Ishikawa (cell line): Measurements from ENCODE around the gene ADGRG3.

Experiments used
- CEBPB ChIP-seq: IDR thresholded peaks from 2 replicates; pipeline ENCODE4 v1.6.1; 2012
- CREB1 ChIP-seq: IDR thresholded peaks from 2 replicates; pipeline ENCODE4 v1.6.1; 2012; ENCODE audit warnings: low read depth
- EGR1 ChIP-seq: IDR thresholded peaks from 2 replicates; pipeline ENCODE4 v1.6.1; 2012
- EP300 ChIP-seq: IDR thresholded peaks from 2 replicates; pipeline ENCODE4 v1.6.1; 2012; ENCODE audit warnings: borderline replicate concordance
- FOXM1 ChIP-seq: IDR thresholded peaks from 2 replicates; pipeline ENCODE4 v1.6.1; 2012; ENCODE audit warnings: low read depth, borderline replicate concordance
- NFIC ChIP-seq: IDR thresholded peaks from 2 replicates; pipeline ENCODE4 v1.6.1; 2012
- RAD21 ChIP-seq: IDR thresholded peaks from 2 replicates; pipeline ENCODE4 v1.6.1; 2012; ENCODE audit warnings: low read depth
- TAF1 ChIP-seq: IDR thresholded peaks from 2 replicates; pipeline ENCODE4 v1.6.1; 2012; ENCODE audit warnings: low read depth, mild to moderate bottlenecking
- TCF12 ChIP-seq: IDR thresholded peaks from 2 replicates; pipeline ENCODE4 v1.6.1; 2012; ENCODE audit warnings: low read depth
- TEAD4 ChIP-seq: IDR thresholded peaks from 2 replicates; pipeline ENCODE4 v1.6.1; 2012
- YY1 ChIP-seq: IDR thresholded peaks from 2 replicates; pipeline ENCODE4 v1.6.1; 2012; ENCODE audit warnings: low read depth
- ZBTB7A ChIP-seq: IDR thresholded peaks from 2 replicates; pipeline ENCODE4 v1.6.1; 2012; ENCODE audit warnings: low read depth
- TF ChIP-seq, protein P1 (sequence below): IDR thresholded peaks from 2 replicates; pipeline ENCODE4 v1.6.1; 2012
- TF ChIP-seq, protein P2 (sequence below): IDR thresholded peaks from 2 replicates; pipeline ENCODE4 v1.6.1; 2012
- TF ChIP-seq, protein P3 (sequence below): IDR thresholded peaks from 2 replicates; pipeline ENCODE4 v1.6.1; 2012; ENCODE audit warnings: low read depth, mild to moderate bottlenecking

The ADGRG3 gene

DNA sequence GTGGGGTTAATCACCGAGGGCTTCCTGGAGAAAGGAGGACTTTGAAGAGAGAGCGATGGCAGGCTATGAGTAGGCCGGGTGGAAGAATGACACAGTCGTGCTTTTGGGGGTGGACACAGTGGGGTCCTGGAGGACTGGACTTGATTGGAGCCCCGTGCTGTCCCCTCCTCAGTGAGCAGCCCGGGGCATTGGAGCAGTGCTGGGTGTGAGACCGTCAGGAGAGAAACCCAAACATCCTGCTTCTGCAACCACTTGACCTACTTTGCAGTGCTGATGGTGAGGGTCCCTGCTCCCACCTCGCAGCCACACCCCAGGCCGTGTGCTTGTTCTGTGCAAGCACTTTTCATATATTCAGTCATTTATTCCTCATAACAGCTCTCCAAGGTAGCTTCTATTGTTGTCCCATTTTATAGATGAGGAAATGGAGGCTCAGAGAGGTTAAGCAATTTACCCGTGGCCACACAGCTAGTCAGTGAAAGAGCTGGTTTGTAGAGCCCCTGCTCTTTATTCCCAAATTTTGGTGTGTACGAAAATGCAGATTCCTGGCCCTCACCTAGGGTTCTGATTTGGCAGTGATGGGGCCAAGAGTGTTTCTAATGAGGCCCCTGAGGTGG is 11.7 kb upstream of the ADGRG3 start:
- TF ChIP-seq, protein P1, sequence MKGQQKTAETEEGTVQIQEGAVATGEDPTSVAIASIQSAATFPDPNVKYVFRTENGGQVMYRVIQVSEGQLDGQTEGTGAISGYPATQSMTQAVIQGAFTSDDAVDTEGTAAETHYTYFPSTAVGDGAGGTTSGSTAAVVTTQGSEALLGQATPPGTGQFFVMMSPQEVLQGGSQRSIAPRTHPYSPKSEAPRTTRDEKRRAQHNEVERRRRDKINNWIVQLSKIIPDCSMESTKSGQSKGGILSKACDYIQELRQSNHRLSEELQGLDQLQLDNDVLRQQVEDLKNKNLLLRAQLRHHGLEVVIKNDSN = no peak
- TF ChIP-seq CEBPB = no peak
- TF ChIP-seq TEAD4 = no peak
- TF ChIP-seq, protein P2, sequence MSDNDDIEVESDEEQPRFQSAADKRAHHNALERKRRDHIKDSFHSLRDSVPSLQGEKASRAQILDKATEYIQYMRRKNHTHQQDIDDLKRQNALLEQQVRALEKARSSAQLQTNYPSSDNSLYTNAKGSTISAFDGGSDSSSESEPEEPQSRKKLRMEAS = no peak

DNA sequence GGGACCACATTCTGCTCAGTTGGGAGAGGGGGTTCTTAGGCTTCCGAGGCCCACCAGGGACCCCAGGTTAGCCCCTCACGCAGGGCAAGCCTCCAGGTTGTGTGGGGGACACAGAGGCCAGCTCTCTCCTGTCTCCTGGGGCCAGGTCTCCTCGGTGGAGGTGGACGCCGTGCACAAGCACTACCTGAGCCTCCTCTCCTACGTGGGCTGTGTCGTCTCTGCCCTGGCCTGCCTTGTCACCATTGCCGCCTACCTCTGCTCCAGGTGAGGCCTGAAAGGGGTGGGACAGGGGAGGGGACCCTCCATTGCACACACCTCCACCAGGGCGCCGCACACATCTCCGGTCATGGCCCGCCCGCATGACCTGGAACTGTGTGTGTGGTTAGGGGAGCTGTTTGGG is 10.9 kb upstream of the ADGRG3 start:
- TF ChIP-seq EP300 = no peak
- TF ChIP-seq, protein P1 = no peak
- no peak for TF ChIP-seq RAD21
- TF ChIP-seq CEBPB = no peak
- TF ChIP-seq EGR1 = no peak
- no peak for TF ChIP-seq YY1
- no peak for TF ChIP-seq TCF12
- TF ChIP-seq, protein P2 = no peak
- no peak for TF ChIP-seq TEAD4
- no peak for TF ChIP-seq NFIC

DNA sequence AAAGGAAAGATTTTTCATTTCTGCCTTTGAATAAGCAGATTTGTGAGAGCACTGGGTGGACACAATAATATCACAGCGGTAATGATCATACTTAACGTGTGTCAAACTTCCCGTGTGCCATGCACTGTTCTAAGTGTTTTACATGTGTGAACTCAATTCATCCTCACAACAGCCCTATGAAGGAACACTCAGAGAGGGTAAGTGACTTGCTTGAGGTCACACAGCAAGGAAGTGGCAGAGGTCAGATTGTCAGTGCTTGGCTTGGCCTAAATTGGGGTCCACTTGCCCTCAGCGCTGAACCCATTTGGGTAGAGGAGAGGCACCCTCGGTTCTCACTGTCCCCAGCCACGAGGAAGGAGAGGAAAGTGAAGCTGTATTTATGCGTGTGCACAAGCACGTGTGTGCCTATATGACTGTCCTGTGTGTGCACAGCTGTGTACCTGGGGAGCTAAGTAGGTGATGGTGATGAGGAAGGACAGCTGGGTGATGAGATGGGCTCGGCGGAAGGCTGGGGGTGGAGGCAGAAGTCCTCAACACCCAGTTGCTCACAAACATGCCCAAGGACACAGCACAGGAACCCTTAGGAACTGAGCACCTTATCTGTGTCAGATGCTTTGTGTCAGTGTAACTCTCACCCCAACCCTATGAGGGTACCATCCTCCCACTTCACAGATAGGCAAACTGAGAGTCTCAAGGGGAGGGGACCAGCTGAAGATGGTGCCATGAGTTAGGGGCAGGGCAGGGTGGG is 9.8 kb upstream of the ADGRG3 start:
- no peak for TF ChIP-seq RAD21
- TF ChIP-seq, protein P2 = no peak
- TF ChIP-seq, protein P3, sequence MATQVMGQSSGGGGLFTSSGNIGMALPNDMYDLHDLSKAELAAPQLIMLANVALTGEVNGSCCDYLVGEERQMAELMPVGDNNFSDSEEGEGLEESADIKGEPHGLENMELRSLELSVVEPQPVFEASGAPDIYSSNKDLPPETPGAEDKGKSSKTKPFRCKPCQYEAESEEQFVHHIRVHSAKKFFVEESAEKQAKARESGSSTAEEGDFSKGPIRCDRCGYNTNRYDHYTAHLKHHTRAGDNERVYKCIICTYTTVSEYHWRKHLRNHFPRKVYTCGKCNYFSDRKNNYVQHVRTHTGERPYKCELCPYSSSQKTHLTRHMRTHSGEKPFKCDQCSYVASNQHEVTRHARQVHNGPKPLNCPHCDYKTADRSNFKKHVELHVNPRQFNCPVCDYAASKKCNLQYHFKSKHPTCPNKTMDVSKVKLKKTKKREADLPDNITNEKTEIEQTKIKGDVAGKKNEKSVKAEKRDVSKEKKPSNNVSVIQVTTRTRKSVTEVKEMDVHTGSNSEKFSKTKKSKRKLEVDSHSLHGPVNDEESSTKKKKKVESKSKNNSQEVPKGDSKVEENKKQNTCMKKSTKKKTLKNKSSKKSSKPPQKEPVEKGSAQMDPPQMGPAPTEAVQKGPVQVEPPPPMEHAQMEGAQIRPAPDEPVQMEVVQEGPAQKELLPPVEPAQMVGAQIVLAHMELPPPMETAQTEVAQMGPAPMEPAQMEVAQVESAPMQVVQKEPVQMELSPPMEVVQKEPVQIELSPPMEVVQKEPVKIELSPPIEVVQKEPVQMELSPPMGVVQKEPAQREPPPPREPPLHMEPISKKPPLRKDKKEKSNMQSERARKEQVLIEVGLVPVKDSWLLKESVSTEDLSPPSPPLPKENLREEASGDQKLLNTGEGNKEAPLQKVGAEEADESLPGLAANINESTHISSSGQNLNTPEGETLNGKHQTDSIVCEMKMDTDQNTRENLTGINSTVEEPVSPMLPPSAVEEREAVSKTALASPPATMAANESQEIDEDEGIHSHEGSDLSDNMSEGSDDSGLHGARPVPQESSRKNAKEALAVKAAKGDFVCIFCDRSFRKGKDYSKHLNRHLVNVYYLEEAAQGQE = no peak

DNA sequence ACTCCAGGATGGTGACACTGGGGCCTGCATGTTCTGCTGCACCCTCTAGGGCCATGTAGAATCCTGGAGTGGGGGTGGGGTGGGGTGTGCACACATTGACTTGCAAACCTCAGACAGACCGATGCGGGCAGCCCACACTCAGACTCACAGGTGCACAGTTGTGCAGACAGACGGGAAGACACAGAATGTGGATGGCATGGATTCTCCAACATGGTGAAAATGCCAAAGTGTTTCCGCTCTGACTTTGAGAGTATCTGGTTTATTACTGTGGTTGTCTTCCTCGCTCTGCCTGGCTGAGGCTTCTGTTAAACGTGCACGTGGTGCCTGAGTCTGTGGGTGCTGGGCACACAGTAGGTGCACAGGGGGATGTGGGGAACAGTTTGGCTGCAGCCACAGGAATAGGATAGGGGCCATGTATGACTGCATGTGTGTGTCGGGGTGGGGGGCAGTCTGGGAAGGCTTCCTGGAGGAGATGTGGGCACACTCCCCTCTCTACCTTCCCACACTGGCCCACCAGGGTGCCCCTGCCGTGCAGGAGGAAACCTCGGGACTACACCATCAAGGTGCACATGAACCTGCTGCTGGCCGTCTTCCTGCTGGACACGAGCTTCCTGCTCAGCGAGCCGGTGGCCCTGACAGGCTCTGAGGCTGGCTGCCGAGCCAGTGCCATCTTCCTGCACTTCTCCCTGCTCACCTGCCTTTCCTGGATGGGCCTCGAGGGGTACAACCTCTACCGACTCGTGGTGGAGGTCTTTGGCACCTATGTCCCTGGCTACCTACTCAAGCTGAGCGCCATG is 9.0 kb upstream of the ADGRG3 start:
- no peak for TF ChIP-seq CEBPB
- no peak for TF ChIP-seq YY1
- TF ChIP-seq TEAD4 = no peak
- TF ChIP-seq RAD21 = no peak
- no peak for TF ChIP-seq EGR1
- TF ChIP-seq, protein P2 = no peak
- no peak for TF ChIP-seq EP300
- no peak for TF ChIP-seq FOXM1
- TF ChIP-seq, protein P3 = no peak
- no peak for TF ChIP-seq ZBTB7A
- TF ChIP-seq CREB1 = no peak
- TF ChIP-seq, protein P1 = no peak
- no peak for TF ChIP-seq NFIC
- no peak for TF ChIP-seq TAF1
- no peak for TF ChIP-seq TCF12

DNA sequence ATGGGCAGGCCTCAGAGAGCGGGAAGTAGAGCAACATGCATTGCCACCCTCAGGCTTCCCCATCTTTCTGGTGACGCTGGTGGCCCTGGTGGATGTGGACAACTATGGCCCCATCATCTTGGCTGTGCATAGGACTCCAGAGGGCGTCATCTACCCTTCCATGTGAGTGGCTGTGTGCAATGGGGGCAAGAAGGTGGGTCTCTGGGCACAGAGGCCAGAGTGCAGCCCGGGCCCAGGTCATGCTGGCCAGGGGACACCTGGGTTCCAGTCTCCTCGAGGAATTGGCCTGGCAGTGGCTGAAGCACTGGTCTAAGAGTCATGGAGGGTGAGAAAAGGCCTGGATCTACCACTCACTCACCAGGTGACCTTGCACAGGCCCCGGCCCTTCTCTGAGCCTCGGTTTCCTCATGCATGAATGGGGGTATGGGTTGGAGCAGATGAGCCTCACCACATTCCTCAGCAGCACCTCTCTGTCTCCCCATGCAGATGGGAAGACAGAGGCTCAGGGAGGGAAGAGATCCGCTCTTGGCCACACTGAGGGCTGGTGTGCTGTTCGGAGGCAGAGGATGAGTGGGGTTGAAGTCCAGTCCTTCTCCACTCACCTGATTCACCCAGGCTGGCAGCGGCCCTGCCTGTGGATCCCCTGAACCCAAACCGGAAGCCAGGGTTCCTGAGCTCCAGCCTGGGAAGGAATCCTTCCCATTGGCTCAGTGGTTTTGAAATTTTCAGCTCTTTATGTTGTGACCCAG is 7.2 kb upstream of the ADGRG3 start:
- TF ChIP-seq FOXM1 (no peak), YY1 (no peak), CEBPB (no peak), EGR1 (no peak), RAD21 (no peak), CREB1 (no peak), EP300 (no peak), ZBTB7A (no peak), TEAD4 (no peak), NFIC (no peak), TCF12 (no peak), TAF1 (no peak)
- TF ChIP-seq, protein P3 = no peak
- TF ChIP-seq, protein P2 = no peak
- TF ChIP-seq, protein P1 = no peak
